Measurements from ENCODE around the gene KSR1. TPM values are rescaled to one million over a fixed set of nuclear protein-coding genes. Genes with fewer than 3 reads are reported as not detected.

KSR1 gene
- total and polyA plus RNA-seq, 2 donors (not counting 1 experiment from before 2014, with no cell fraction given): 5.3 to 10.1 TPM

- TF ChIP-seq EZH2 (IDR thresholded peaks at IDR 0.05; ENCODE audit: low read length, missing control alignments) (no peak), CTCF (conservative IDR thresholded peaks at IDR 0.05 in 1 of 2, IDR thresholded peaks at IDR 0.05 in 1 of 2; ENCODE audit: low read depth in 1 of 2, low read length in 2 of 2) (no peak)
- Histone ChIP-seq H4K20me1 (ENCODE audit: control insufficient read depth, extremely low read depth, insufficient read depth, low read length) (no peaks in the 10 kb centered on the region), H3K4me3 (replicated peaks in 1 of 4; ENCODE audit: control extremely low read depth in 1 of 4, insufficient read depth in 1 of 4, low read depth in 3 of 4, low read length in 4 of 4) (no peak overlapping the region), H3K9ac (ENCODE audit: insufficient read depth, low read length) (no peak overlapping the region), H3K9me3 (ENCODE audit: control insufficient read depth, insufficient read depth, low read depth, low read length) (no peaks in the 10 kb centered on the region), H3K79me2 (ENCODE audit: control insufficient read depth, insufficient read depth, low read length) (no peaks in the 10 kb centered on the region), H3K27ac (ENCODE audit: insufficient read depth, low read length) (no peak overlapping the region), H3K27me3 (ENCODE audit: control insufficient read depth, insufficient read depth, low read length) (no peaks in the 10 kb centered on the region), H2AFZ (ENCODE audit: low read length) (no peak overlapping the region), H3K4me2 (ENCODE audit: extremely low read depth, insufficient read depth, low read length) (no peak overlapping the region), H3K4me1 (ENCODE audit: control insufficient read depth, extremely low read depth, insufficient read depth, low read length) (no peaks in the 10 kb centered on the region), H3K36me3 (ENCODE audit: control insufficient read depth, insufficient read depth, low read length) (no peaks in the 10 kb centered on the region)
- no peak for DNase-seq (ENCODE audit: low read depth in 2 of 2)
These were observed 126.4 kb downstream of the KSR1 start for GRCh38 chr17:27582696-27583095.

- Histone ChIP-seq H3K79me2 (ENCODE audit: control insufficient read depth, insufficient read depth, low read length) (no peaks in the 10 kb centered on the region), H3K27me3 (ENCODE audit: control insufficient read depth, insufficient read depth, low read length) (no peaks in the 10 kb centered on the region), H3K9me3 (ENCODE audit: control insufficient read depth, insufficient read depth, low read depth, low read length) (no peaks in the 10 kb centered on the region), H3K4me3 (replicated peaks in 1 of 4; ENCODE audit: control extremely low read depth in 1 of 4, insufficient read depth in 1 of 4, low read depth in 3 of 4, low read length in 4 of 4) (no peak overlapping the region), H3K9ac (ENCODE audit: insufficient read depth, low read length) (no peak overlapping the region), H2AFZ (ENCODE audit: low read length) (no peak overlapping the region), H3K27ac (ENCODE audit: insufficient read depth, low read length) (no peak overlapping the region), H4K20me1 (ENCODE audit: control insufficient read depth, extremely low read depth, insufficient read depth, low read length) (no peaks in the 10 kb centered on the region), H3K4me2 (ENCODE audit: extremely low read depth, insufficient read depth, low read length) (no peak overlapping the region), H3K4me1 (ENCODE audit: control insufficient read depth, extremely low read depth, insufficient read depth, low read length) (no peaks in the 10 kb centered on the region), H3K36me3 (ENCODE audit: control insufficient read depth, insufficient read depth, low read length) (no peaks in the 10 kb centered on the region)
- DNase-seq (ENCODE audit: low read depth in 2 of 2): no peak
- no peak for TF ChIP-seq CTCF (conservative IDR thresholded peaks at IDR 0.05 in 1 of 2, IDR thresholded peaks at IDR 0.05 in 1 of 2; ENCODE audit: low read depth in 1 of 2, low read length in 2 of 2)
- no peak for TF ChIP-seq EZH2 (IDR thresholded peaks at IDR 0.05; ENCODE audit: low read length, missing control alignments)
These were observed 129.0 kb downstream of the KSR1 start for GRCh38 chr17:27585153-27585681.

GRCh38 chr17:27585792-27586191 is 129.5 kb downstream of the KSR1 start:
- H3K4me2 ChIP-seq (ENCODE audit: extremely low read depth, insufficient read depth, low read length): no peak overlapping the region
- H3K27ac ChIP-seq (ENCODE audit: insufficient read depth, low read length): no peak overlapping the region
- H3K36me3 ChIP-seq (ENCODE audit: control insufficient read depth, insufficient read depth, low read length): no peaks in the 10 kb centered on the region
- H3K9me3 ChIP-seq (ENCODE audit: control insufficient read depth, insufficient read depth, low read depth, low read length): no peaks in the 10 kb centered on the region
- H2AFZ ChIP-seq (ENCODE audit: low read length): no peak overlapping the region
- H3K79me2 ChIP-seq (ENCODE audit: control insufficient read depth, insufficient read depth, low read length): no peaks in the 10 kb centered on the region
- no peaks in the 10 kb centered on the region for H4K20me1 ChIP-seq (ENCODE audit: control insufficient read depth, extremely low read depth, insufficient read depth, low read length)
- no peak for DNase-seq (ENCODE audit: low read depth in 2 of 2)
- no peaks in the 10 kb centered on the region for H3K4me1 ChIP-seq (ENCODE audit: control insufficient read depth, extremely low read depth, insufficient read depth, low read length)
- no peak overlapping the region for H3K4me3 ChIP-seq (replicated peaks in 1 of 4; ENCODE audit: control extremely low read depth in 1 of 4, insufficient read depth in 1 of 4, low read depth in 3 of 4, low read length in 4 of 4)
- H3K9ac ChIP-seq (ENCODE audit: insufficient read depth, low read length): no peak overlapping the region
- TF ChIP-seq CTCF (conservative IDR thresholded peaks at IDR 0.05 in 1 of 2, IDR thresholded peaks at IDR 0.05 in 1 of 2; ENCODE audit: low read depth in 1 of 2, low read length in 2 of 2) (no peak), EZH2 (IDR thresholded peaks at IDR 0.05; ENCODE audit: low read length, missing control alignments) (no peak)
- H3K27me3 ChIP-seq (ENCODE audit: control insufficient read depth, insufficient read depth, low read length): no peaks in the 10 kb centered on the region
